Chondrocyte (in vitro differentiated cells): ENCODE data around the gene NOTUM. TPM values are rescaled to one million over a fixed set of nuclear protein-coding genes. Genes with fewer than 3 reads are reported as not detected.

Experiments used
- DNase-seq: peaks from one replicate; pipeline ENCODE4 v3.0.0; 2021; ENCODE audit warnings: mixed read lengths, low spot score
- H3K27ac Mint-ChIP-seq: one replicate; pipeline ENCODE4 v1.8.0; 2021; ENCODE audit warnings: mild to moderate bottlenecking, moderate library complexity, mixed read lengths; ENCODE audit not compliant: unreplicated experiment
- H3K27me3 Mint-ChIP-seq: 2 replicates; pipeline ENCODE4 v1.8.0; 2021; ENCODE audit warnings: low read depth, mixed read lengths
- H3K36me3 Mint-ChIP-seq: 2 replicates; pipeline ENCODE4 v1.8.0; 2021; ENCODE audit warnings: low read depth, mixed read lengths
- H3K4me1 Mint-ChIP-seq: 2 replicates; pipeline ENCODE4 v1.8.0; 2021; ENCODE audit warnings: low read depth, mild to moderate bottlenecking, mixed read lengths
- H3K4me3 Mint-ChIP-seq: one replicate; pipeline ENCODE4 v1.8.0; 2021; ENCODE audit warnings: mild to moderate bottlenecking, moderate library complexity, mixed read lengths; ENCODE audit not compliant: unreplicated experiment
- H3K9me3 Mint-ChIP-seq: 2 replicates; pipeline ENCODE4 v1.8.0; 2021; ENCODE audit warnings: low read depth, mixed read lengths
- CTCF ChIP-seq: fragments of 200-600 bp; sonication (generic); IDR thresholded peaks from 2 replicates; pipeline ENCODE4 v1.5.0; 2021; ENCODE audit warnings: antibody characterized with exemption, mild to moderate bottlenecking, moderate library complexity
- total RNA-seq: library from RNA; stranded (reverse); gene quantifications from 3 replicates; pipeline ENCODE4 v1.2.1, GENCODE V29; 2021

NOTUM gene
- total RNA-seq, 1 donor from 2014 or later = not detected

GRCh38 chr17:81995463-81996231 is 34.7 kb upstream of the NOTUM start:
- Mint-ChIP-seq H3K4me1 (peaks cover 15% of the 10 kb centered on the region), H3K27me3 (no peaks in the 10 kb centered on the region), H3K9me3 (no peaks in the 10 kb centered on the region), H3K36me3 (peaks cover 7% of the 10 kb centered on the region), H3K4me3 (no peak overlapping the region), H3K27ac (no peak overlapping the region)
- TF ChIP-seq CTCF = no peak
- peak; percentile 82 for DNase-seq

GRCh38 chr17:81994593-81995462 is 33.8 kb upstream of the NOTUM start:
- Mint-ChIP-seq H3K27me3 (no peaks in the 10 kb centered on the region), H3K27ac (no peak overlapping the region), H3K4me1 (peaks cover 17% of the 10 kb centered on the region), H3K36me3 (peaks cover 7% of the 10 kb centered on the region), H3K4me3 (no peak overlapping the region), H3K9me3 (no peaks in the 10 kb centered on the region)
- TF ChIP-seq CTCF = no peak
- peak; percentile 81 for DNase-seq

DNA sequence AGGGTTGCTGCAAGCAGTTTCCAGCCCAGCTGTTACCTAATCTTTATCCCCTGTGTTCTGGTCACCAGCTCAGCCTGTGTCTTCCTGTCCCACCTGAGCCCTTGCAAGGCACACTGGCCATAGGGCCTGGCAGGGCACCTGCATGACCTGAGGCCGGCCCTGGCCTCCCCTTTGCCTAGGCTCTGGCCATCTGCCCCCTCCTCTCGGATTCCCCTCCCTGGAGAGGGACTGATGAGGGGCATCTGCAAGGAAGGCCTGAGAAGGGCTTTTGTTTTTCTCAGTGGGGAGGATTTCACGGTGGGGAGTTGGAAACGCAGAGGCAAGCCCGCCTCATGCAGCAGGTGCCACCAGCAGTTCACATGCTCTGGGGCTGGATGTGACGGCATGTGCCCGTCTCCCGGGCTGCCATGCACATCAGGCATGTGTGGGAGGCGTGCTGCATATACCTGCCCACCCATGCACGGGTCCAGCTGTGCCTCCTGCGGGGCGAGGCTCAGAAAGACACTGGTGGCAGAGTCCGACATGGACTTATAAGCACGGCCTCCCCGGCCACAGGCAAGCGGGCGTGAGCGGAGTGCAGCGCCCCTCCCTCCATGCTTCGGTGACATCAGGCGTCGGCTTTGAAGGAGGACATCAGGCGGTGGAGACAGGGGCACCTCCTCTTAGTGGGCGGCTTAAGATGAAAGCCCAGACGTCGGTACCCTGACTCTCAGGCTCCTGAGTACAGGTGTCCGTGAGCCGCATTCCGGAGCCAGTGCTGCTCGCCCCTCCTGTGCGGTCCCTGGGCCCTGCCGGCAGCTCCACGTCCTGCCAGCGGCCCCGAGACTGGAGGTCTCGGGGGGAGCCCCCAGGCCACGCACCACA is 33.0 kb upstream of the NOTUM start:
- Mint-ChIP-seq H3K4me1 (peaks cover 17% of the 10 kb centered on the region), H3K9me3 (no peaks in the 10 kb centered on the region), H3K4me3 (no peak overlapping the region), H3K27ac (no peak overlapping the region), H3K27me3 (no peaks in the 10 kb centered on the region), H3K36me3 (peaks cover 11% of the 10 kb centered on the region)
- DNase-seq = peak; percentile 89
- no peak for TF ChIP-seq CTCF

DNA sequence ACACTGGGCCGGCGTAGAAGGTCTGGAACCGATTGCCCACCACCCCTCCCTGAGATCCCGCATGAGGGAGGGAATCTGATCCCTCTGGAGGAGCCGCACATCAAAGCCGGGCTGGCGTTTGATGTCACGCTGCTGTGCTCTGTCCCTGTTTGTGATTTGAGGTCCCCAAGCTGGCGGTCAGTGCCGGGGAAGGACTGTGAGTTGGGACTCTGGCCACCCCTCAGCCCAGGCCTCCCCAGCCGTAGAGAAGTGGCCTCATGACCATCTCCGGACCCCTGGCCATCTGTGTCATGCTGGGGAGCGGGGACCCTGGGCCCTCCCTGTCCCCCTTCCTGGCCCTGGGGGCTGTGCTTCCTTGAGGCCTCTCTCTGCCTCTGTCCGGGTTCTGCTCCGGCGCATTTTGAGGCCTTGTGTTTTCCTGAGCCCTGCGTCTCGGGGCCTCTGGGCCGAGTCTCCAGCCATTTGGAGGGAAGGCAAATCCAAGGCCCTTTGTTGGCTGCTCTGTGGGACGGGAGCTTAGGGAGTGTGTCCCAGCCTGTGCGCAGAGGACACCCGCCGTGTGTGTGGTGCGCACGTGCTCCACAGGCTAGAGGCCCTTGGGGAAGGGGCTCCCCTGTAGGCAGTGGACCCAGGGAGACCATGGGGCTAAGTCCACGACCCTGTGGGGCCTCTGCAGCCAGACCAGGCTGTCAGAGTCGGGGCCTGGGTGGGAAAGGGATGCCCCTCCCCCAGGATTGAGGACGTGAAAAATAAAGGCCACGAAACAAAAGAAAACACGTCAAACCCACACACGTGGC is 31.5 kb upstream of the NOTUM start:
- peak; percentile 81 for DNase-seq
- Mint-ChIP-seq H3K9me3 (no peaks in the 10 kb centered on the region), H3K27me3 (no peaks in the 10 kb centered on the region), H3K4me1 (peaks cover 17% of the 10 kb centered on the region), H3K4me3 (no peak overlapping the region), H3K36me3 (peaks cover 11% of the 10 kb centered on the region), H3K27ac (peak overlapping the region; percentile 87)
- TF ChIP-seq CTCF = no peak
